Measurements from ENCODE around the gene TMEM202.
"Not testable (repeated sequence)": the region's sequence is repeated elsewhere in the genome, so short reads cannot be mapped to it uniquely, and the experiment has no call there.

Gene TMEM202

GRCh38 chr15:72426753-72427152 lies 28.6 kb downstream of the TMEM202 start:
- H3K4me3 ChIP-seq (ENCODE audit: low read depth, low read length): no peak overlapping the region
- DNase-seq (ENCODE audit: low read depth): no peak
- in situ Hi-C loops (cut with HindIII; ENCODE audit: low sequenced_read_pairs): no loop called here
- no peak for TF ChIP-seq CTCF (IDR thresholded peaks at IDR 0.05; ENCODE audit: low read depth, low read length, missing control alignments)

GRCh38 chr15:72437650-72438316 lies 39.7 kb downstream of the TMEM202 start:
- no peak for TF ChIP-seq CTCF (IDR thresholded peaks at IDR 0.05; ENCODE audit: low read depth, low read length, missing control alignments)
- H3K4me3 ChIP-seq (ENCODE audit: low read depth, low read length): no peak overlapping the region
- in situ Hi-C loops (cut with HindIII; ENCODE audit: low sequenced_read_pairs): no loop called here
- no peak for DNase-seq (ENCODE audit: low read depth)

- in situ Hi-C loops (cut with HindIII; ENCODE audit: low sequenced_read_pairs); H3K4me3 ChIP-seq (ENCODE audit: low read depth, low read length); DNase-seq (ENCODE audit: low read depth): not testable (repeated sequence)
These were observed 44.7 kb downstream of the TMEM202 start for GRCh38 chr15:72442848-72443247.

DNA sequence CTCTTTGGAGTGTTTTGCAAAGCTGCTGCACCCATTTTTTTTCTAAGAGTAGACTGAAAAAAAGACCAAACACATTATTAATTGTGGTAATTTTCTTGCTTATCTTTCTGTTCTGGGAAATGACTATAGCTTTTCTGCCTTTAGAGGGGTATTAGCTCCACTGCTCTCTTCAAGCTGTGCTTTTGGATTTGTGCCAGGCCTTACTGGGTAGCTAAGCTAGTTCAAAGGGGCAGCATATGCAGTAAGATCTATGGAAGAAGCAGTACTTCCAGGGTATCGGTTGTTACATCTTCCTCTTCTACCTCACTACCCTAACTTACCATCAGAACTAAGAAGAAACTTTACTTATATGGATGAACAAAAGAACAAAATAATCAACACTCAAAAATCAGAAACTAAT lies 47.3 kb downstream of the TMEM202 start:
- in situ Hi-C loops (cut with HindIII; ENCODE audit: low sequenced_read_pairs): no loop called here
- no peak for TF ChIP-seq CTCF (IDR thresholded peaks at IDR 0.05; ENCODE audit: low read depth, low read length, missing control alignments)
- no peak for DNase-seq (ENCODE audit: low read depth)
- no peak overlapping the region for H3K4me3 ChIP-seq (ENCODE audit: low read depth, low read length)

DNA sequence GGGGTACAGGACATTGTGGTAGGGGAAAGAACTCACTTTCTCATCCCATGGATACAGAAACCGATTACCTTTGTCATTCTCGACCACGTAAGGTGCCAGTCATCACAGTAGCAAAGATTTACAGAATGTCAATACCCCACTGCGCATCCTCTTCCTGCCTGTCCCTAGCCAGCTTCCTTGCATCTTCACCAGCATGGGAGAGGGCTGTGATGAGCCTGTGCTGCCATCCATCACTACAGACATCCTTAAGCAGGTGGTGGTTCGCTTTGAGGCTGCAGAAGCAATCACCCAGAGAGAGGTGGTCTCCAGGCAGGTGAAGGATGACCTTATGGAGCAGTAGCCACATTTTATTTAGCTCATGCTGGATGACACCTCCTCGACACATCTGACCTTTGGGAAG lies 52.7 kb downstream of the TMEM202 start:
- in situ Hi-C loops (cut with HindIII; ENCODE audit: low sequenced_read_pairs): no loop called here
- no peak for TF ChIP-seq CTCF (IDR thresholded peaks at IDR 0.05; ENCODE audit: low read depth, low read length, missing control alignments)
- H3K4me3 ChIP-seq (ENCODE audit: low read depth, low read length): no peak overlapping the region
- DNase-seq (ENCODE audit: low read depth): no peak

GRCh38 chr15:72451224-72451623 lies 53.1 kb downstream of the TMEM202 start:
- H3K4me3 ChIP-seq (ENCODE audit: low read depth, low read length): no peak overlapping the region
- in situ Hi-C loops (cut with HindIII; ENCODE audit: low sequenced_read_pairs): no loop called here
- no peak for DNase-seq (ENCODE audit: low read depth)
- no peak for TF ChIP-seq CTCF (IDR thresholded peaks at IDR 0.05; ENCODE audit: low read depth, low read length, missing control alignments)

DNA sequence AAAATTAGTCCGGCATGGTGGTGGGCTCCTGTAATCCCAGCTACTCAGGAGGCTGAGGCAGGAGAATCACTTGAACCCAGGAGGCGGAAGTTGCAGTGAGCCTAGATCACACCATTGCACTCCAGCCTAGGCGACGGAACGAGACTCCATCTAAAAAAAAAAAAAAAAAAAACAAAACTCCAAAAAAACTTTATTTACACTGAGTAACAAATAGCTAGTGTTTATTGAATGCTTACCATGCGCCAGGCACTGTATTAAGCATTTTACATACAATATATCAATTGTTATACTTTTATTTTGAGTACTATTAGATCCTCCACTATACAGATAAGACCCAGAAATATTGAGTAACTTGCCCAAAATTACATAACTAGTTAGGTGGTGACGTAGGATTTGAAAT lies 58.6 kb downstream of the TMEM202 start:
- no peak overlapping the region for H3K4me3 ChIP-seq (ENCODE audit: low read depth, low read length)
- DNase-seq (ENCODE audit: low read depth): no peak
- in situ Hi-C loops (cut with HindIII; ENCODE audit: low sequenced_read_pairs): no loop called here
- TF ChIP-seq CTCF (IDR thresholded peaks at IDR 0.05; ENCODE audit: low read depth, low read length, missing control alignments): no peak
